ENCODE results near the gene SAMD11. TPM values are rescaled to one million over a fixed set of nuclear protein-coding genes. Genes with fewer than 3 reads are reported as not detected.

Gene SAMD11
- total RNA-seq, 1 donor from 2014 or later = 6.0 TPM

GRCh38 chr1:982765-983436, 59.2 kb downstream of the SAMD11 start:
- no peak overlapping the region for H3K4me2 ChIP-seq (ENCODE audit: low read length)
- H4K20me1 ChIP-seq (ENCODE audit: insufficient read depth, low read length) = no peaks in the 10 kb centered on the region
- no peak for DNase-seq (ENCODE audit: low read depth)
- FAIRE-seq = no peak
- H3K79me2 ChIP-seq (ENCODE audit: insufficient read depth, low read length) = no peaks in the 10 kb centered on the region
- no peak overlapping the region for H2AFZ ChIP-seq (ENCODE audit: low read depth, low read length)
- no peak overlapping the region for H3K27ac Mint-ChIP-seq (ENCODE audit: unreplicated experiment)
- H3K9me3 ChIP-seq (ENCODE audit: insufficient read depth, low read depth, low read length) = no peaks in the 10 kb centered on the region
- no peak overlapping the region for H3K4me3 ChIP-seq (ENCODE audit: insufficient read depth, low read depth, low read length)
- TF ChIP-seq EZH2 (IDR thresholded peaks at IDR 0.05; ENCODE audit: insufficient read depth, low read length) (no peak), CTCF (IDR thresholded peaks at IDR 0.05; ENCODE audit: insufficient read depth, low read depth, low read length) (no peak)
- no peak overlapping the region for H3K9ac ChIP-seq (ENCODE audit: low read length)
- peaks cover 46% of the 10 kb centered on the region for H3K27me3 Mint-ChIP-seq (ENCODE audit: low read depth, unreplicated experiment)
- H3K9me3 Mint-ChIP-seq (ENCODE audit: unreplicated experiment) = no peaks in the 10 kb centered on the region
- H3K4me1 ChIP-seq (ENCODE audit: insufficient read depth, low read length) = no peaks in the 10 kb centered on the region
- no peak overlapping the region for H3K27ac ChIP-seq (ENCODE audit: low read depth, low read length)
- H3K36me3 Mint-ChIP-seq (ENCODE audit: low read depth, unreplicated experiment) = no peaks in the 10 kb centered on the region
- H3K4me3 Mint-ChIP-seq (ENCODE audit: unreplicated experiment) = peak overlapping the region; percentile 1
- no peaks in the 10 kb centered on the region for H3K36me3 ChIP-seq (ENCODE audit: insufficient read depth, low read length)
- H3K27me3 ChIP-seq (ENCODE audit: insufficient read depth, low read length) = peaks cover 4% of the 10 kb centered on the region
- H3K4me1 Mint-ChIP-seq (ENCODE audit: low read depth, unreplicated experiment) = no peaks in the 10 kb centered on the region

GRCh38 chr1:983798-984475, 60.2 kb downstream of the SAMD11 start:
- DNase-seq (ENCODE audit: low read depth) (no peak), FAIRE-seq (no peak)
- H2AFZ ChIP-seq (ENCODE audit: low read depth, low read length) = peak overlapping the region; percentile 52
- Mint-ChIP-seq H3K27ac (ENCODE audit: unreplicated experiment) (no peak overlapping the region), H3K4me3 (ENCODE audit: unreplicated experiment) (no peak overlapping the region), H3K4me1 (ENCODE audit: low read depth, unreplicated experiment) (no peaks in the 10 kb centered on the region), H3K9me3 (ENCODE audit: unreplicated experiment) (peaks cover 8% of the 10 kb centered on the region), H3K36me3 (ENCODE audit: low read depth, unreplicated experiment) (no peaks in the 10 kb centered on the region), H3K27me3 (ENCODE audit: low read depth, unreplicated experiment) (peaks cover 51% of the 10 kb centered on the region)
- no peaks in the 10 kb centered on the region for H4K20me1 ChIP-seq (ENCODE audit: insufficient read depth, low read length)
- no peak overlapping the region for H3K27ac ChIP-seq (ENCODE audit: low read depth, low read length)
- H3K9me3 ChIP-seq (ENCODE audit: insufficient read depth, low read depth, low read length) = no peaks in the 10 kb centered on the region
- TF ChIP-seq EZH2 (IDR thresholded peaks at IDR 0.05; ENCODE audit: insufficient read depth, low read length) = no peak
- peak; percentile 25 for TF ChIP-seq CTCF (IDR thresholded peaks at IDR 0.05; ENCODE audit: insufficient read depth, low read depth, low read length)
- H3K79me2 ChIP-seq (ENCODE audit: insufficient read depth, low read length) = no peaks in the 10 kb centered on the region
- no peaks in the 10 kb centered on the region for H3K36me3 ChIP-seq (ENCODE audit: insufficient read depth, low read length)
- peak overlapping the region; percentile 79 for H3K4me2 ChIP-seq (ENCODE audit: low read length)
- H3K4me3 ChIP-seq (ENCODE audit: insufficient read depth, low read depth, low read length) = no peak overlapping the region
- peaks cover 4% of the 10 kb centered on the region for H3K27me3 ChIP-seq (ENCODE audit: insufficient read depth, low read length)
- no peaks in the 10 kb centered on the region for H3K4me1 ChIP-seq (ENCODE audit: insufficient read depth, low read length)
- H3K9ac ChIP-seq (ENCODE audit: low read length) = no peak overlapping the region

GRCh38 chr1:984476-984814, 60.7 kb downstream of the SAMD11 start:
- FAIRE-seq = no peak
- peak overlapping the region; percentile 79 for H3K4me2 ChIP-seq (ENCODE audit: low read length)
- no peaks in the 10 kb centered on the region for H3K4me1 ChIP-seq (ENCODE audit: insufficient read depth, low read length)
- Mint-ChIP-seq H3K4me1 (ENCODE audit: low read depth, unreplicated experiment) (no peaks in the 10 kb centered on the region), H3K27me3 (ENCODE audit: low read depth, unreplicated experiment) (peaks cover 56% of the 10 kb centered on the region), H3K36me3 (ENCODE audit: low read depth, unreplicated experiment) (no peaks in the 10 kb centered on the region), H3K9me3 (ENCODE audit: unreplicated experiment) (peaks cover 8% of the 10 kb centered on the region), H3K4me3 (ENCODE audit: unreplicated experiment) (no peak overlapping the region), H3K27ac (ENCODE audit: unreplicated experiment) (no peak overlapping the region)
- H2AFZ ChIP-seq (ENCODE audit: low read depth, low read length) = peak overlapping the region; percentile 52
- no peak for DNase-seq (ENCODE audit: low read depth)
- H3K9ac ChIP-seq (ENCODE audit: low read length) = no peak overlapping the region
- no peak for TF ChIP-seq CTCF (IDR thresholded peaks at IDR 0.05; ENCODE audit: insufficient read depth, low read depth, low read length)
- no peak for TF ChIP-seq EZH2 (IDR thresholded peaks at IDR 0.05; ENCODE audit: insufficient read depth, low read length)
- H4K20me1 ChIP-seq (ENCODE audit: insufficient read depth, low read length) = no peaks in the 10 kb centered on the region
- H3K79me2 ChIP-seq (ENCODE audit: insufficient read depth, low read length) = no peaks in the 10 kb centered on the region
- H3K4me3 ChIP-seq (ENCODE audit: insufficient read depth, low read depth, low read length) = no peak overlapping the region
- no peak overlapping the region for H3K27ac ChIP-seq (ENCODE audit: low read depth, low read length)
- H3K27me3 ChIP-seq (ENCODE audit: insufficient read depth, low read length) = peaks cover 6% of the 10 kb centered on the region
- H3K36me3 ChIP-seq (ENCODE audit: insufficient read depth, low read length) = no peaks in the 10 kb centered on the region
- H3K9me3 ChIP-seq (ENCODE audit: insufficient read depth, low read depth, low read length) = no peaks in the 10 kb centered on the region

All from astrocyte (in vitro differentiated cells and primary cell).